ENCODE results near the gene SLC6A8. TPM values are rescaled to one million over a fixed set of nuclear protein-coding genes. Genes with fewer than 3 reads are reported as not detected.

SLC6A8 gene
- 108 TPM for total RNA-seq (ENCODE audit: unreplicated experiment)
- long read RNA-seq, partial matches to known transcripts = 0 of 6 reads
- long read RNA-seq, other reads (novel, unspliced or antisense) = 6 of 6 reads

DNA sequence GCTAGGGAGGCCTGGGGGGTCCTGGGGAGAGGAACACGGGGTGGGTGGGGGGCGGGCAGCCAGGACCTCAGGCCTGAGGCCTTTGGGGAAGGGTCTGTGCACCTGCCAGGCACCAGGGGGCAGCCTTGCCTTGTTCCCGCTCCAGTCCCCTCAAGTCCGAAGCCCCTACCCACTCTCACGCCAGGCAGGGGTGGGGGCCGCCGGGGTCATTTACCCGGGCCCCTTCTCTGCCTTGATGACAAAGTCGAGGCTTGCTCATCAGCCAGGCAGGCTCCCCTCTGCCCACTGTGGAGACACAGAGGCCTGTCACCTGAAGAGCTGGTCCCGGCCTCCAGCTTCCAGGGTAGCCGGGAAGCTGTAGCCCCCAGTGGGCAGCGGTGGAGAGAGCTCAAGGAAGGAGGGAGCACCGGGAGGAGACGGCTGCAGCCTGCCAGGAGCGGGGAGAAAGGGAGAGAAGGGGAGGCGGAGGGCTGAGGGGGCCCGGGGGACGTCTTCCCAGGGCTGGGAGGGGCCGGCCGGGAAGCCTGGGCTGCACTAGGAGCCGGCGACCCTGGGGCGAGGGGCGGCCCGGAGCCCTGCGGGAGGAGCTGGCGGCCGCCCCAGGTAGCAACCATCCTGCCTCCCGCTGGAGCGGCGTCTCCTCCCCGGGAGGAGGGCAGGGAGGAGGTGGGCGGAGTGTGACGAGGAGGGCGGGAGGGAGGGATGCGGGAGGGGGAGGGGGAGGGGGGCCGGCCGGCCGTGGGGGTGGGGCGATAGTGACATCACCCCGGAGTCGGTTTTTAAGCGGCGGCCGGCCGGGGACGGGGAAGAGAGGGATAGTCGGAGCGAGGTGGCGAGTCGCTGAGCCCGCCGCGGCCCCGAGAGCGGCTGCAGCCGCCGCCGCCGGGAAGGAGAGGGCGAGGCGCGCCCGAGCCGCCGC lies at the start of gene SLC6A8:
Gene SLC6A8, plus strand, starts transcription at position 806 of the 919 bp plus-strand sequence. CDS start 649 bp downstream, outside the sequence.
- H3K4me3 Mint-ChIP-seq (ENCODE audit: unreplicated experiment) = peak within 1 kb of the TSS; percentile 55
- peaks cover 2% of the 10 kb centered on the region for H3K4me1 Mint-ChIP-seq (ENCODE audit: low read depth, unreplicated experiment)

GRCh38 chrX:153638041-153638371 lies 49.7 kb upstream of the SLC6A8 start:
- Mint-ChIP-seq H3K9me3 (ENCODE audit: unreplicated experiment) (no peaks in the 10 kb centered on the region), H3K27me3 (ENCODE audit: unreplicated experiment) (peaks cover 3% of the 10 kb centered on the region), H3K36me3 (ENCODE audit: unreplicated experiment) (no peaks in the 10 kb centered on the region), H3K4me3 (ENCODE audit: unreplicated experiment) (no peak overlapping the region), H3K27ac (ENCODE audit: unreplicated experiment) (no peak overlapping the region), H3K4me1 (ENCODE audit: low read depth, unreplicated experiment) (peaks cover 6% of the 10 kb centered on the region)
- DNase-seq = no peak
- TF ChIP-seq, protein P1, sequence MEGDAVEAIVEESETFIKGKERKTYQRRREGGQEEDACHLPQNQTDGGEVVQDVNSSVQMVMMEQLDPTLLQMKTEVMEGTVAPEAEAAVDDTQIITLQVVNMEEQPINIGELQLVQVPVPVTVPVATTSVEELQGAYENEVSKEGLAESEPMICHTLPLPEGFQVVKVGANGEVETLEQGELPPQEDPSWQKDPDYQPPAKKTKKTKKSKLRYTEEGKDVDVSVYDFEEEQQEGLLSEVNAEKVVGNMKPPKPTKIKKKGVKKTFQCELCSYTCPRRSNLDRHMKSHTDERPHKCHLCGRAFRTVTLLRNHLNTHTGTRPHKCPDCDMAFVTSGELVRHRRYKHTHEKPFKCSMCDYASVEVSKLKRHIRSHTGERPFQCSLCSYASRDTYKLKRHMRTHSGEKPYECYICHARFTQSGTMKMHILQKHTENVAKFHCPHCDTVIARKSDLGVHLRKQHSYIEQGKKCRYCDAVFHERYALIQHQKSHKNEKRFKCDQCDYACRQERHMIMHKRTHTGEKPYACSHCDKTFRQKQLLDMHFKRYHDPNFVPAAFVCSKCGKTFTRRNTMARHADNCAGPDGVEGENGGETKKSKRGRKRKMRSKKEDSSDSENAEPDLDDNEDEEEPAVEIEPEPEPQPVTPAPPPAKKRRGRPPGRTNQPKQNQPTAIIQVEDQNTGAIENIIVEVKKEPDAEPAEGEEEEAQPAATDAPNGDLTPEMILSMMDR (IDR thresholded peaks at IDR 0.05; ENCODE audit: partially characterized antibody, unreplicated experiment) = no peak

More for the DNA sequence above, at the start of gene SLC6A8:
- TF ChIP-seq, protein P1 (IDR thresholded peaks at IDR 0.05; ENCODE audit: partially characterized antibody, unreplicated experiment) = peak; percentile 31
- H3K36me3 Mint-ChIP-seq (ENCODE audit: unreplicated experiment) = no peaks in the 10 kb centered on the region
- no peaks in the 10 kb centered on the region for H3K27me3 Mint-ChIP-seq (ENCODE audit: unreplicated experiment)
- peak; percentile 77 for DNase-seq
- H3K9me3 Mint-ChIP-seq (ENCODE audit: unreplicated experiment) = no peaks in the 10 kb centered on the region
- H3K27ac Mint-ChIP-seq (ENCODE audit: unreplicated experiment) = peak within 1 kb of the TSS; percentile 76

DNA sequence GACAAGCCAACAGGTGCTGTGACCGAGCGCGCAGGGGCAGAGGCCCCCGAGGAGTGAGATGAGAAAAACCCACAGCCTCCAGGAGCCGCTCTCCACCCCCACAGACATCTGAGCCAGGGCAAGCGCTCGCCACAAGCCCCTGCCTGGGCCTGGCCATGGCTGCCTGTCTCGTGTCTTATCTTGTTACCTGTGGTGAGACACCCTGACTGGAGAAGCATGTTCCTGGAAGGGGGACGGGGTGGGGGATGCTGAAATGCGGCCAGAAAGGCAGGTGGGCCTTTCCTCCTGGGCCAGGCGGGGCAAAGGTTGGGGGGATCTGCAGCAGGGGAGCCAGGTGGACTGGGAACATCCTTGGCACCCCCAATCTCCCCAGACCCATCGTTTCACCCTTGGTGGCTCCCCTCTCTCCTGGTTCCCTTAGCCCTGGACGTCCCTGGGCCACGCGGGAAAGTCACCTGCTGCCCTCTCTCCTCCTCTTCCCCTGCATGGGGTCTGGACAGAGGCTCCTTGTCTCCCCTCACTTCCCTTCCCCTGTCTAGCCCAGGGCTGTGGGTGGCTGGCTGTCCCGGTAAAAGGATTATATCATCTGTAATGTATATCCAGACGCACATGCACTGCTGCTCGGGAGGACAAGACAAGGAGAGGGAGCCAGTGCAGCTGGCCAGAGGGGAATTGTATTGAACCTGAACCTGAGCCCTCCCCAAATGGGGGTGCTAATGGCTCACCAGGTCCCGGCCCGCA lies 49.1 kb upstream of the SLC6A8 start:
- no peaks in the 10 kb centered on the region for H3K36me3 Mint-ChIP-seq (ENCODE audit: unreplicated experiment)
- TF ChIP-seq, protein P1 (IDR thresholded peaks at IDR 0.05; ENCODE audit: partially characterized antibody, unreplicated experiment) = no peak
- H3K27me3 Mint-ChIP-seq (ENCODE audit: unreplicated experiment) = peaks cover 3% of the 10 kb centered on the region
- peaks cover 6% of the 10 kb centered on the region for H3K4me1 Mint-ChIP-seq (ENCODE audit: low read depth, unreplicated experiment)
- H3K27ac Mint-ChIP-seq (ENCODE audit: unreplicated experiment) = no peak overlapping the region
- no peak overlapping the region for H3K4me3 Mint-ChIP-seq (ENCODE audit: unreplicated experiment)
- DNase-seq = no peak
- no peaks in the 10 kb centered on the region for H3K9me3 Mint-ChIP-seq (ENCODE audit: unreplicated experiment)

- TF ChIP-seq, protein P1 (IDR thresholded peaks at IDR 0.05; ENCODE audit: partially characterized antibody, unreplicated experiment) = no peak
- H3K4me3 Mint-ChIP-seq (ENCODE audit: unreplicated experiment) = no peak overlapping the region
- H3K27me3 Mint-ChIP-seq (ENCODE audit: unreplicated experiment) = peaks cover 3% of the 10 kb centered on the region
- no peak overlapping the region for H3K27ac Mint-ChIP-seq (ENCODE audit: unreplicated experiment)
- H3K9me3 Mint-ChIP-seq (ENCODE audit: unreplicated experiment) = no peaks in the 10 kb centered on the region
- H3K4me1 Mint-ChIP-seq (ENCODE audit: low read depth, unreplicated experiment) = peaks cover 6% of the 10 kb centered on the region
- DNase-seq = no peak
- no peaks in the 10 kb centered on the region for H3K36me3 Mint-ChIP-seq (ENCODE audit: unreplicated experiment)
These were observed 48.3 kb upstream of the SLC6A8 start for GRCh38 chrX:153639177-153640044.

Measured in glutamatergic neuron (in vitro differentiated cells).